Measurements from ENCODE around the gene SYT17.

Gene SYT17

GRCh38 chr16:19151310-19151709 lies 16.7 kb upstream of the SYT17 start:
- H3K27me3 ChIP-seq (ENCODE audit: insufficient read depth, low read length, poor library complexity, severe bottlenecking), result no peaks in the 10 kb centered on the region
- no peak for TF ChIP-seq EZH2phosphoT487 (IDR thresholded peaks at IDR 0.05; ENCODE audit: borderline replicate concordance)
- no peak overlapping the region for H2AFZ ChIP-seq (ENCODE audit: low read length)
- no peak overlapping the region for H3K4me3 ChIP-seq (ENCODE audit: low read length, poor library complexity, severe bottlenecking)
- H3K4me2 ChIP-seq (ENCODE audit: low read depth, low read length, poor library complexity, severe bottlenecking), result no peak overlapping the region
- no peaks in the 10 kb centered on the region for H3K36me3 ChIP-seq (ENCODE audit: insufficient read depth, low read length)
- H3F3A ChIP-seq (ENCODE audit: low read depth), result no peaks in the 10 kb centered on the region
- no peaks in the 10 kb centered on the region for H3K4me1 ChIP-seq (ENCODE audit: insufficient read depth, low read length, poor library complexity, severe bottlenecking)
- H3K9me2 ChIP-seq (replicated peaks; ENCODE audit: low read depth, low read length), result no peaks in the 10 kb centered on the region
- H4K20me1 ChIP-seq (ENCODE audit: insufficient read depth, low read length, poor library complexity, severe bottlenecking), result no peaks in the 10 kb centered on the region
- no peak overlapping the region for H3K9ac ChIP-seq (ENCODE audit: low read depth, low read length, poor library complexity, severe bottlenecking)
- no peaks in the 10 kb centered on the region; the same call in 1 of the 2 replicates for H3K9me3 ChIP-seq (ENCODE audit: insufficient read depth, low read depth, low read length)
- no peaks in the 10 kb centered on the region for H3K79me2 ChIP-seq (ENCODE audit: insufficient read depth, low read length)

- Histone ChIP-seq H3K4me3 (ENCODE audit: low read length, poor library complexity, severe bottlenecking) (no peak overlapping the region), H3K4me1 (ENCODE audit: insufficient read depth, low read length, poor library complexity, severe bottlenecking) (no peaks in the 10 kb centered on the region), H3K79me2 (ENCODE audit: insufficient read depth, low read length) (no peaks in the 10 kb centered on the region), H3K9ac (ENCODE audit: low read depth, low read length, poor library complexity, severe bottlenecking) (no peak overlapping the region), H4K20me1 (ENCODE audit: insufficient read depth, low read length, poor library complexity, severe bottlenecking) (no peaks in the 10 kb centered on the region), H2AFZ (ENCODE audit: low read length) (no peak overlapping the region), H3K27me3 (ENCODE audit: insufficient read depth, low read length, poor library complexity, severe bottlenecking) (no peaks in the 10 kb centered on the region), H3F3A (ENCODE audit: low read depth) (no peaks in the 10 kb centered on the region), H3K9me2 (replicated peaks; ENCODE audit: low read depth, low read length) (no peaks in the 10 kb centered on the region), H3K36me3 (ENCODE audit: insufficient read depth, low read length) (no peaks in the 10 kb centered on the region), H3K9me3 (ENCODE audit: insufficient read depth, low read depth, low read length) (no peaks in the 10 kb centered on the region; the same call in 1 of the 2 replicates), H3K4me2 (ENCODE audit: low read depth, low read length, poor library complexity, severe bottlenecking) (no peak overlapping the region)
- TF ChIP-seq CTCF (conservative IDR thresholded peaks at IDR 0.05; ENCODE audit: low read length) (no peak), EZH2phosphoT487 (IDR thresholded peaks at IDR 0.05; ENCODE audit: borderline replicate concordance) (no peak)
Measured at GRCh38 chr16:19152042-19152441, 16.0 kb upstream of the SYT17 start.

- no peaks in the 10 kb centered on the region for H3K36me3 ChIP-seq (ENCODE audit: insufficient read depth, low read length)
- H3K9me3 ChIP-seq (ENCODE audit: insufficient read depth, low read depth, low read length), result no peaks in the 10 kb centered on the region; the same call in 1 of the 2 replicates
- no peak overlapping the region for H3K4me2 ChIP-seq (ENCODE audit: low read depth, low read length, poor library complexity, severe bottlenecking)
- H3K27me3 ChIP-seq (ENCODE audit: insufficient read depth, low read length, poor library complexity, severe bottlenecking), result no peaks in the 10 kb centered on the region
- H3K79me2 ChIP-seq (ENCODE audit: insufficient read depth, low read length), result no peaks in the 10 kb centered on the region
- TF ChIP-seq CTCF (conservative IDR thresholded peaks at IDR 0.05; ENCODE audit: low read length) (no peak), EZH2phosphoT487 (IDR thresholded peaks at IDR 0.05; ENCODE audit: borderline replicate concordance) (no peak)
- no peak overlapping the region for H3K9ac ChIP-seq (ENCODE audit: low read depth, low read length, poor library complexity, severe bottlenecking)
- H4K20me1 ChIP-seq (ENCODE audit: insufficient read depth, low read length, poor library complexity, severe bottlenecking), result no peaks in the 10 kb centered on the region
- H3K4me3 ChIP-seq (ENCODE audit: low read length, poor library complexity, severe bottlenecking), result no peak overlapping the region
- no peaks in the 10 kb centered on the region for H3K9me2 ChIP-seq (replicated peaks; ENCODE audit: low read depth, low read length)
- no peaks in the 10 kb centered on the region for H3F3A ChIP-seq (ENCODE audit: low read depth)
- H2AFZ ChIP-seq (ENCODE audit: low read length), result no peak overlapping the region
- no peaks in the 10 kb centered on the region for H3K4me1 ChIP-seq (ENCODE audit: insufficient read depth, low read length, poor library complexity, severe bottlenecking)
Measured at GRCh38 chr16:19153876-19154275, 14.2 kb upstream of the SYT17 start.

GRCh38 chr16:19162085-19162484 lies 6.0 kb upstream of the SYT17 start:
- H3K27me3 ChIP-seq (ENCODE audit: insufficient read depth, low read length, poor library complexity, severe bottlenecking), result no peaks in the 10 kb centered on the region
- H3K4me3 ChIP-seq (ENCODE audit: low read length, poor library complexity, severe bottlenecking), result no peak overlapping the region
- no peak overlapping the region for H3K4me2 ChIP-seq (ENCODE audit: low read depth, low read length, poor library complexity, severe bottlenecking)
- no peak overlapping the region for H2AFZ ChIP-seq (ENCODE audit: low read length)
- H3K36me3 ChIP-seq (ENCODE audit: insufficient read depth, low read length), result no peaks in the 10 kb centered on the region
- H3K79me2 ChIP-seq (ENCODE audit: insufficient read depth, low read length), result no peaks in the 10 kb centered on the region
- no peaks in the 10 kb centered on the region for H3K9me2 ChIP-seq (replicated peaks; ENCODE audit: low read depth, low read length)
- no peaks in the 10 kb centered on the region for H3F3A ChIP-seq (ENCODE audit: low read depth)
- no peak overlapping the region for H3K9ac ChIP-seq (ENCODE audit: low read depth, low read length, poor library complexity, severe bottlenecking)
- TF ChIP-seq EZH2phosphoT487 (IDR thresholded peaks at IDR 0.05; ENCODE audit: borderline replicate concordance) (no peak), CTCF (conservative IDR thresholded peaks at IDR 0.05; ENCODE audit: low read length) (no peak)
- no peaks in the 10 kb centered on the region for H3K9me3 ChIP-seq (ENCODE audit: insufficient read depth, low read depth, low read length)
- no peaks in the 10 kb centered on the region for H4K20me1 ChIP-seq (ENCODE audit: insufficient read depth, low read length, poor library complexity, severe bottlenecking)
- no peaks in the 10 kb centered on the region for H3K4me1 ChIP-seq (ENCODE audit: insufficient read depth, low read length, poor library complexity, severe bottlenecking)

Measured in Loucy (cell line).